Measurements from ENCODE around the gene HES3.

HES3 gene

GRCh38 chr1:6265151-6265550, 21.2 kb downstream of the HES3 start:
- DNase-seq, result no peak

- DNase-seq, result no peak
Measured at GRCh38 chr1:6266641-6267040, 22.7 kb downstream of the HES3 start.

GRCh38 chr1:6267686-6268322, 23.8 kb downstream of the HES3 start:
- DNase-seq, result no peak

GRCh38 chr1:6268415-6268814, 24.4 kb downstream of the HES3 start:
- DNase-seq, result no peak

- no peak for DNase-seq
Measured at GRCh38 chr1:6269296-6269695, 25.3 kb downstream of the HES3 start.

GRCh38 chr1:6269720-6270400, 25.9 kb downstream of the HES3 start:
- no peak for DNase-seq

- DNase-seq, result no peak
Measured at GRCh38 chr1:6270401-6270800, 26.4 kb downstream of the HES3 start.

- no peak for DNase-seq
Measured at GRCh38 chr1:6271006-6271405, 27.0 kb downstream of the HES3 start.

- DNase-seq, result no peak
Measured at GRCh38 chr1:6271554-6271953, 27.6 kb downstream of the HES3 start.

GRCh38 chr1:6272452-6272851, 28.5 kb downstream of the HES3 start:
- no peak for DNase-seq

GRCh38 chr1:6272868-6273267, 28.9 kb downstream of the HES3 start:
- no peak for DNase-seq

- DNase-seq, result no peak
Measured at GRCh38 chr1:6273380-6273891, 29.5 kb downstream of the HES3 start.

GRCh38 chr1:6274102-6274501, 30.1 kb downstream of the HES3 start:
- no peak for DNase-seq

GRCh38 chr1:6274622-6275139, 30.7 kb downstream of the HES3 start:
- no peak for DNase-seq

- DNase-seq, result no peak
Measured at GRCh38 chr1:6275826-6276782, 32.1 kb downstream of the HES3 start.

GRCh38 chr1:6276811-6277555, 33.0 kb downstream of the HES3 start:
- DNase-seq, result no peak

GRCh38 chr1:6278263-6278662, 34.3 kb downstream of the HES3 start:
- DNase-seq, result no peak

- DNase-seq, result no peak
Measured at GRCh38 chr1:6279066-6279465, 35.1 kb downstream of the HES3 start.

GRCh38 chr1:6279613-6280383, 35.8 kb downstream of the HES3 start:
- no peak for DNase-seq

GRCh38 chr1:6280761-6281451, 36.9 kb downstream of the HES3 start:
- DNase-seq, result no peak
